ENCODE results near the gene IFNL3. TPM values are rescaled to one million over a fixed set of nuclear protein-coding genes. Genes with fewer than 3 reads are reported as not detected.
"Not testable (repeated sequence)": the region's sequence is repeated elsewhere in the genome, so short reads cannot be mapped to it uniquely, and the experiment has no call there.

The IFNL3 gene
- total and polyA plus RNA-seq, 11 donors = not detected

GRCh38 chr19:39270036-39270871 lies 25.4 kb upstream of the IFNL3 start:
- Histone ChIP-seq H3K27ac (no peak overlapping the region), H3K9me3 (no peaks in the 10 kb centered on the region), H3K4me3 (no peak overlapping the region), H3K27me3 (peaks cover under 1 to 33% (median 6%) of the 10 kb centered on the region in 9 donors), H3K36me3 (no peaks in the 10 kb centered on the region), H3K4me1 (peaks cover 0 to 3% (median 0%) of the 10 kb centered on the region in 12 donors)
- no peak for TF ChIP-seq POLR2A (IDR thresholded peaks at IDR 0.05)
- TF ChIP-seq CTCF (IDR thresholded peaks at IDR 0.05) = no peak
- 68 to 77% (median 74%) methylated on average over 9 of the region's 9 CpGs for WGBS, 4 donors
- DNase-seq = no peak
- ATAC-seq = no peak
- intact Hi-C loops (cut with DNase I) = no loop called here

- DNase-seq; ATAC-seq; H3K4me3 ChIP-seq; intact Hi-C loops (cut with DNase I); H3K9me3 ChIP-seq; H3K36me3 ChIP-seq; H3K27ac ChIP-seq: not testable (repeated sequence)
- H3K27me3 ChIP-seq = peaks cover 9 to 42% (median 14%) of the 10 kb centered on the region in 9 donors
- H3K4me1 ChIP-seq = peaks cover 0 to 12% (median 0%) of the 10 kb centered on the region in 12 donors
- WGBS, 4 donors = 69 to 81% (median 72%) methylated on average over 6 to 10 of the region's 10 CpGs
Measured at GRCh38 chr19:39269369-39269768, 24.6 kb upstream of the IFNL3 start.

- H3K9me3 ChIP-seq; H3K36me3 ChIP-seq; intact Hi-C loops (cut with DNase I); DNase-seq; ATAC-seq; H3K27ac ChIP-seq; H3K4me3 ChIP-seq: not testable (repeated sequence)
- 65 to 78% (median 69%) methylated on average over 8 to 10 of the region's 10 CpGs for WGBS, 4 donors
- peaks cover 0 to 18% (median 0%) of the 10 kb centered on the region in 12 donors for H3K4me1 ChIP-seq
- H3K27me3 ChIP-seq = peaks cover 16 to 49% (median 21%) of the 10 kb centered on the region in 9 donors
Measured at GRCh38 chr19:39268531-39269223, 23.9 kb upstream of the IFNL3 start.

- H3K36me3 ChIP-seq; H3K27ac ChIP-seq; H3K9me3 ChIP-seq; intact Hi-C loops (cut with DNase I); DNase-seq; ATAC-seq; H3K4me3 ChIP-seq: not testable (repeated sequence)
- peaks cover 0 to 18% (median 0%) of the 10 kb centered on the region in 12 donors for H3K4me1 ChIP-seq
- H3K27me3 ChIP-seq = peaks cover 18 to 55% (median 27%) of the 10 kb centered on the region in 9 donors
- WGBS, 4 donors = no CpG with 5 or more reads among the region's 1 CpG
Measured at GRCh38 chr19:39268085-39268484, 23.3 kb upstream of the IFNL3 start, which contains the start of gene IFNL2. Gene IFNL2 (plus strand): TSS chr19:39268396. CDS start chr19:39268569, 173 bp downstream.

GRCh38 chr19:39265321-39265916 lies 20.6 kb upstream of the IFNL3 start:
- peaks cover 0 to 18% (median 0%) of the 10 kb centered on the region in 12 donors for H3K4me1 ChIP-seq
- DNase-seq (no peak), ATAC-seq (no peak)
- TF ChIP-seq POLR2A (IDR thresholded peaks at IDR 0.05) = no peak
- no peak for TF ChIP-seq CTCF (IDR thresholded peaks at IDR 0.05)
- intact Hi-C loops (cut with DNase I) = no loop called here
- H3K9me3 ChIP-seq = no peaks in the 10 kb centered on the region
- peaks cover 29 to 73% (median 50%) of the 10 kb centered on the region in 9 donors for H3K27me3 ChIP-seq
- H3K27ac ChIP-seq = no peak overlapping the region
- 24 to 28% (median 25%) methylated on average over 33 to 39 of the region's 39 CpGs; no CpG with 5 or more reads in 1 of the 4 donors for WGBS, 4 donors
- no peak overlapping the region for H3K4me3 ChIP-seq
- H3K36me3 ChIP-seq = no peaks in the 10 kb centered on the region

Measured in heart left ventricle (tissue), 16 donors.